Measurements from ENCODE around the gene TSPAN18. TPM values are rescaled to one million over a fixed set of nuclear protein-coding genes. Genes with fewer than 3 reads are reported as not detected.

Gene TSPAN18
- total RNA-seq, 4 donors from 2014 or later, result 27.7 to 70.1 (median 50.2) TPM

DNA sequence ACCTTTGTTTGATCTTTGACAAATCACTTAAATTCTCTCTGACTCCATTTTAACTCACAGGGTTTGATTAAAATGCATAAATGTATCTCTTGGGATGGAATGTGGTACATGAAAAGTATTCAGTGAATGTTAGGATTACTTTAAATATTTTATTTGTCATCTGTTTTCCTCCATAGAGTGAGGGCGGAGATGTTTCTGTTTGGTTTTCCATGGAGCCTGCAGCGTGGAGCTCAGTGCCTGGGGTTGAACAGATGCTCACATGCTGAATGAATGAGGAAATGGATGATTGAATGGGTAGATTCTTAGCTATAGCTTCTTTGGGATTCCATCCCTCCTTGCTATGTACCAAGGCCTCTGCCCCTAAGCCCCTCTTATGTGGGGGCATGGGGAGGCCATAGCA, 10.0 kb downstream of the TSPAN18 start:
- Histone ChIP-seq H3K4me3 (no peak overlapping the region), H3K27me3 (no peaks in the 10 kb centered on the region), H3K4me1 (peaks cover 48 to 95% (median 93%) of the 10 kb centered on the region in 4 donors), H3K9me3 (no peaks in the 10 kb centered on the region), H3K27ac (replicated peaks in 1 of 4) (peak overlapping the region in 3 of 4 donors; percentile 88 to 93 (median 88)), H3K36me3 (peaks cover 0 to 4% (median 0%) of the 10 kb centered on the region in 4 donors)
- TF ChIP-seq, protein P1, sequence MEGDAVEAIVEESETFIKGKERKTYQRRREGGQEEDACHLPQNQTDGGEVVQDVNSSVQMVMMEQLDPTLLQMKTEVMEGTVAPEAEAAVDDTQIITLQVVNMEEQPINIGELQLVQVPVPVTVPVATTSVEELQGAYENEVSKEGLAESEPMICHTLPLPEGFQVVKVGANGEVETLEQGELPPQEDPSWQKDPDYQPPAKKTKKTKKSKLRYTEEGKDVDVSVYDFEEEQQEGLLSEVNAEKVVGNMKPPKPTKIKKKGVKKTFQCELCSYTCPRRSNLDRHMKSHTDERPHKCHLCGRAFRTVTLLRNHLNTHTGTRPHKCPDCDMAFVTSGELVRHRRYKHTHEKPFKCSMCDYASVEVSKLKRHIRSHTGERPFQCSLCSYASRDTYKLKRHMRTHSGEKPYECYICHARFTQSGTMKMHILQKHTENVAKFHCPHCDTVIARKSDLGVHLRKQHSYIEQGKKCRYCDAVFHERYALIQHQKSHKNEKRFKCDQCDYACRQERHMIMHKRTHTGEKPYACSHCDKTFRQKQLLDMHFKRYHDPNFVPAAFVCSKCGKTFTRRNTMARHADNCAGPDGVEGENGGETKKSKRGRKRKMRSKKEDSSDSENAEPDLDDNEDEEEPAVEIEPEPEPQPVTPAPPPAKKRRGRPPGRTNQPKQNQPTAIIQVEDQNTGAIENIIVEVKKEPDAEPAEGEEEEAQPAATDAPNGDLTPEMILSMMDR (IDR thresholded peaks at IDR 0.05), result no peak
- no peak for TF ChIP-seq EP300 (IDR thresholded peaks at IDR 0.05)
- TF ChIP-seq POLR2AphosphoS5 (IDR thresholded peaks at IDR 0.05), result no peak
- no peak for TF ChIP-seq POLR2A (IDR thresholded peaks at IDR 0.05; ENCODE audit: low read depth)
- 88% methylated on average over 2 of the region's 2 CpGs for WGBS
- no peak for DNase-seq (ENCODE audit: extremely low spot score)
- intact Hi-C loops (cut with DNase I), result no loop called here

DNA sequence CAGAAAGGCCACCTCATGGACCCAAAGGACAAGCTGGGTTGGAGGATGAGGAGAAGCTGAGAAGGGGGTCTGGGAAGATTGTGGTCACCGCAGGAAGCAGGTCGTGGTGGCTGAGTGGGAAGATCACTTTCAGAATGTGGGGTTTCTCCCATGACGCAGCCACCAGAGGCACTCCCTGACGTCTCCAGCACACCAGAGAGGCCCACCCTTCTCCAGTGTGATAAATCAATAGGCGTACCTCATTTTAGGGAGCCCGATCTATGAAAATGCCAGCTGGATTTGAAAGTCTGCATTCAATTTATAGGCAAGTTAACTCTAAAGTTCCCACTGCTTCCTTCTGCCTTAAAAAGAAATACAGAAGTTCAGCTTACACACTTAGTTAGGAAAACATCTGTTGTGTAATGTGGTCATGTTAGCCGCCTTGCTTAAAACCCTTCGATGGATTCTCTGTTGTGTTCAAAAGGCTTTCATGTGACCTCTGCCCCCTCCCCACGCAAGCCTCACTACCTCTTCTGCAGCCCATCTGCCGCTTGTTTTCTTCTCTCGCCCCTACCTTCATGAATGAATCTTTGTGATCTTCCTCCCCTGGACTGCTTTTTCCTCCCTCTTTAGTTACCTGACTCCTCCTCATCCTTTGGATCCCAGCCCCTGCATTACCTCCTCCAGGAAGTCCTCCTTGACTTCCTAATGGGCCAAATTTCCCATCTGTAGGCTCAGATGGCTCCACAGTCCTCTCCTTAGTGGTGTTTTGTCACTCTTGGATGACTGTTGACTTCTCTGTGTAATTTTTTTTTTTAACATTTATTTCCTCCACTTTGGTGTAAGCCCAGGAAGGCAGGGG, 10.7 kb downstream of the TSPAN18 start:
- H3K27me3 ChIP-seq, result no peaks in the 10 kb centered on the region
- peaks cover 0 to 4% (median 0%) of the 10 kb centered on the region in 4 donors for H3K36me3 ChIP-seq
- no peaks in the 10 kb centered on the region for H3K9me3 ChIP-seq
- 64% methylated on average over 11 of the region's 11 CpGs for WGBS
- no peak for DNase-seq (ENCODE audit: extremely low spot score)
- H3K4me3 ChIP-seq, result no peak overlapping the region
- peaks cover 48 to 95% (median 93%) of the 10 kb centered on the region in 4 donors for H3K4me1 ChIP-seq
- no peak for TF ChIP-seq POLR2A (IDR thresholded peaks at IDR 0.05; ENCODE audit: low read depth)
- TF ChIP-seq, protein P1 (IDR thresholded peaks at IDR 0.05), result no peak
- TF ChIP-seq EP300 (IDR thresholded peaks at IDR 0.05), result no peak
- no peak for TF ChIP-seq POLR2AphosphoS5 (IDR thresholded peaks at IDR 0.05)
- intact Hi-C loops (cut with DNase I), result no loop called here
- peak overlapping the region; percentile 22 to 93 (median 88) for H3K27ac ChIP-seq (replicated peaks in 1 of 4)

- intact Hi-C loops (cut with DNase I), result no loop called here
- TF ChIP-seq POLR2AphosphoS5 (IDR thresholded peaks at IDR 0.05) (no peak), EP300 (IDR thresholded peaks at IDR 0.05) (no peak), POLR2A (IDR thresholded peaks at IDR 0.05; ENCODE audit: low read depth) (no peak)
- TF ChIP-seq, protein P1 (IDR thresholded peaks at IDR 0.05), result no peak
- 82% methylated on average over 5 of the region's 5 CpGs for WGBS
- no peak overlapping the region for H3K4me3 ChIP-seq
- H3K9me3 ChIP-seq, result no peaks in the 10 kb centered on the region
- peaks cover 52 to 95% (median 94%) of the 10 kb centered on the region in 4 donors for H3K4me1 ChIP-seq
- DNase-seq (ENCODE audit: extremely low spot score), result no peak
- peak overlapping the region in 3 of 4 donors; percentile 80 to 85 (median 85) for H3K27ac ChIP-seq (replicated peaks in 1 of 4)
- peaks cover 0 to 4% (median 0%) of the 10 kb centered on the region in 4 donors for H3K36me3 ChIP-seq
- no peaks in the 10 kb centered on the region for H3K27me3 ChIP-seq
These were observed 12.0 kb downstream of the TSPAN18 start for GRCh38 chr11:44738791-44739190.

DNA sequence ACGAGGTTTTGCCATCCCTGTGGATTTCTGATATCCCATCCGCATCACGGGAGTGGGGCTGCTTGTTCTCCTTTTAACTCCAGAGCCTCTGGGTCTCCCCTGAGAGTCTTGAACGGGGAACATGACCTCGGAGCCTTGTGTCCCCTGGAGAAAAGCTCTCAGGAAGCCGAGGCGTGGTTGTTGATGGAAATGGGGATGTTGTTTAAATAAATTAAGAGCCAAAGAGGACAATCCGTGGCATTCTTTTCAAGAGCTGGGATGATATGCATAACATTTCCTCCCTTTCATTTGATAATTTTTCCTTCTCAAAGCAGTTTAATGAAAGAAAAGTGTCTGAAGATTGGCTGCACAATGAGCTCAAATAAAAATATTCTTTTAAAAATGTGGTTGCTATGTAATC, 14.2 kb downstream of the TSPAN18 start:
- intact Hi-C loops (cut with DNase I), result no loop called here

More for the DNA sequence above, 14.2 kb downstream of the TSPAN18 start:
- 34% methylated on average over 8 of the region's 8 CpGs for WGBS
- H3K27me3 ChIP-seq, result no peaks in the 10 kb centered on the region
- peaks cover 42 to 95% (median 93%) of the 10 kb centered on the region in 4 donors for H3K4me1 ChIP-seq
- no peaks in the 10 kb centered on the region for H3K9me3 ChIP-seq
- peaks cover 0 to 4% (median 0%) of the 10 kb centered on the region in 4 donors for H3K36me3 ChIP-seq
- no peak for DNase-seq (ENCODE audit: extremely low spot score)
- TF ChIP-seq POLR2AphosphoS5 (IDR thresholded peaks at IDR 0.05), result no peak
- no peak for TF ChIP-seq POLR2A (IDR thresholded peaks at IDR 0.05; ENCODE audit: low read depth)
- TF ChIP-seq, protein P1 (IDR thresholded peaks at IDR 0.05), result no peak
- TF ChIP-seq EP300 (IDR thresholded peaks at IDR 0.05), result no peak
- H3K27ac ChIP-seq (replicated peaks in 1 of 4), result peak overlapping the region; percentile 80 to 85 (median 84)
- H3K4me3 ChIP-seq, result peak overlapping the region in 1 of 4 donors; percentile 18
